A549 (cell line): ENCODE measurements around the gene TPO.

ENCODE experiments used
- BHLHE40 ChIP-seq: IDR thresholded peaks from 2 replicates; pipeline ENCODE4 v1.6.1; 2012; ENCODE audit warnings: low read depth, low read length, inconsistent platforms
- CHD2 ChIP-seq: fragments of 150-350 bp; IDR thresholded peaks from 2 replicates; pipeline ENCODE4 v1.6.1; 2014; ENCODE audit warnings: low read length; ENCODE audit not compliant: partially characterized antibody
- EP300 ChIP-seq, 2 experiments: fragments of >200 bp; sonication (Bioruptor Twin); formaldehyde crosslinking; IDR thresholded peaks; 2 replicates in 1 of 2; 3 replicates in 1 of 2; pipeline ENCODE4 v1.6.1; 2016 to 2017
- MAZ ChIP-seq: fragments of 150-350 bp; IDR thresholded peaks from 2 replicates; pipeline ENCODE4 v1.6.1; 2014; ENCODE audit warnings: antibody characterized with exemption, low read depth, low read length, borderline replicate concordance
- MYC ChIP-seq: IDR thresholded peaks from 2 replicates; pipeline ENCODE4 v1.6.1; 2012; ENCODE audit warnings: mild to moderate bottlenecking, inconsistent platforms, low read length, improper control_type of control experiment, borderline replicate concordance
- RAD21 ChIP-seq, 2 experiments: fragments of >200 bp in 1 of 2; sonication (Bioruptor Twin) in 1 of 2; formaldehyde crosslinking in 1 of 2; IDR thresholded peaks in 1 of 2; conservative IDR thresholded peaks in 1 of 2; 2 replicates in 1 of 2; 3 replicates in 1 of 2; pipeline ENCODE4 v1.6.1; 2012 to 2018; ENCODE audit warnings: inconsistent platforms in 1 of 2
- RFX5 ChIP-seq: fragments of 450-650 bp; IDR thresholded peaks from 2 replicates; pipeline ENCODE4 v1.7.1; 2014; ENCODE audit warnings: antibody characterized with exemption, mild to moderate bottlenecking, moderate library complexity
- SREBF2 ChIP-seq: fragments of 450-650 bp; IDR thresholded peaks from 2 replicates; pipeline ENCODE4 v1.6.1; 2014; ENCODE audit warnings: mild to moderate bottlenecking, moderate library complexity
- TF ChIP-seq, protein P1 (sequence below): fragments of >200 bp; sonication (Bioruptor Twin); formaldehyde crosslinking; IDR thresholded peaks from 3 replicates; pipeline ENCODE4 v1.5.1; 2016
- TF ChIP-seq, protein P2 (sequence below): fragments of 200-600 bp; sonication (generic); IDR thresholded peaks from 2 replicates; pipeline ENCODE4 v1.6.1; 2016; ENCODE audit warnings: antibody characterized with exemption, mild to moderate bottlenecking, moderate library complexity

DNA sequence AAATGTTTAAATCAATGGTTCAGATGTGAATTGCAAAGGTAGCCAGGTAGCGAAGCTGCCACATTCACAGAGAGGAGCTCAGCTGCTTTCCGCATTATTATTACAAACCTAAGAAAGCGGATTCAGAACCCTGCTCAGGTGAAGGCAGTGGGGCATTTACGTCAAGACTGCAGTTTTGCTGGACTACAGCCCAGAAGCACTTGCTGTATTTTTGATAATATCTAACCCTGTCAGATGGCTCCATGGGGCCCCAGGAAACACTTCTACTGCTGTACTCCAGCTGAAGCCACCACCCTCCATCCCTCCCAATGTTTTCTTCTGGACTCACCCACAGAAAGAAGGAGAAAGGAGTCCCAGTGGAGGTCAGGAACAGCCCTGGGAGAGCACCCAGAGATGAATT is 96.9 kb downstream of the TPO start:
- TF ChIP-seq, protein P1, sequence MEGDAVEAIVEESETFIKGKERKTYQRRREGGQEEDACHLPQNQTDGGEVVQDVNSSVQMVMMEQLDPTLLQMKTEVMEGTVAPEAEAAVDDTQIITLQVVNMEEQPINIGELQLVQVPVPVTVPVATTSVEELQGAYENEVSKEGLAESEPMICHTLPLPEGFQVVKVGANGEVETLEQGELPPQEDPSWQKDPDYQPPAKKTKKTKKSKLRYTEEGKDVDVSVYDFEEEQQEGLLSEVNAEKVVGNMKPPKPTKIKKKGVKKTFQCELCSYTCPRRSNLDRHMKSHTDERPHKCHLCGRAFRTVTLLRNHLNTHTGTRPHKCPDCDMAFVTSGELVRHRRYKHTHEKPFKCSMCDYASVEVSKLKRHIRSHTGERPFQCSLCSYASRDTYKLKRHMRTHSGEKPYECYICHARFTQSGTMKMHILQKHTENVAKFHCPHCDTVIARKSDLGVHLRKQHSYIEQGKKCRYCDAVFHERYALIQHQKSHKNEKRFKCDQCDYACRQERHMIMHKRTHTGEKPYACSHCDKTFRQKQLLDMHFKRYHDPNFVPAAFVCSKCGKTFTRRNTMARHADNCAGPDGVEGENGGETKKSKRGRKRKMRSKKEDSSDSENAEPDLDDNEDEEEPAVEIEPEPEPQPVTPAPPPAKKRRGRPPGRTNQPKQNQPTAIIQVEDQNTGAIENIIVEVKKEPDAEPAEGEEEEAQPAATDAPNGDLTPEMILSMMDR: no peak
- no peak for TF ChIP-seq BHLHE40
- no peak for TF ChIP-seq RAD21 (conservative IDR thresholded peaks at IDR 0.05 in 1 of 2, IDR thresholded peaks at IDR 0.05 in 1 of 2)
- TF ChIP-seq EP300 (IDR thresholded peaks at IDR 0.05): no peak
- TF ChIP-seq SREBF2: no peak
- TF ChIP-seq, protein P2, sequence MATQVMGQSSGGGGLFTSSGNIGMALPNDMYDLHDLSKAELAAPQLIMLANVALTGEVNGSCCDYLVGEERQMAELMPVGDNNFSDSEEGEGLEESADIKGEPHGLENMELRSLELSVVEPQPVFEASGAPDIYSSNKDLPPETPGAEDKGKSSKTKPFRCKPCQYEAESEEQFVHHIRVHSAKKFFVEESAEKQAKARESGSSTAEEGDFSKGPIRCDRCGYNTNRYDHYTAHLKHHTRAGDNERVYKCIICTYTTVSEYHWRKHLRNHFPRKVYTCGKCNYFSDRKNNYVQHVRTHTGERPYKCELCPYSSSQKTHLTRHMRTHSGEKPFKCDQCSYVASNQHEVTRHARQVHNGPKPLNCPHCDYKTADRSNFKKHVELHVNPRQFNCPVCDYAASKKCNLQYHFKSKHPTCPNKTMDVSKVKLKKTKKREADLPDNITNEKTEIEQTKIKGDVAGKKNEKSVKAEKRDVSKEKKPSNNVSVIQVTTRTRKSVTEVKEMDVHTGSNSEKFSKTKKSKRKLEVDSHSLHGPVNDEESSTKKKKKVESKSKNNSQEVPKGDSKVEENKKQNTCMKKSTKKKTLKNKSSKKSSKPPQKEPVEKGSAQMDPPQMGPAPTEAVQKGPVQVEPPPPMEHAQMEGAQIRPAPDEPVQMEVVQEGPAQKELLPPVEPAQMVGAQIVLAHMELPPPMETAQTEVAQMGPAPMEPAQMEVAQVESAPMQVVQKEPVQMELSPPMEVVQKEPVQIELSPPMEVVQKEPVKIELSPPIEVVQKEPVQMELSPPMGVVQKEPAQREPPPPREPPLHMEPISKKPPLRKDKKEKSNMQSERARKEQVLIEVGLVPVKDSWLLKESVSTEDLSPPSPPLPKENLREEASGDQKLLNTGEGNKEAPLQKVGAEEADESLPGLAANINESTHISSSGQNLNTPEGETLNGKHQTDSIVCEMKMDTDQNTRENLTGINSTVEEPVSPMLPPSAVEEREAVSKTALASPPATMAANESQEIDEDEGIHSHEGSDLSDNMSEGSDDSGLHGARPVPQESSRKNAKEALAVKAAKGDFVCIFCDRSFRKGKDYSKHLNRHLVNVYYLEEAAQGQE: no peak
- no peak for TF ChIP-seq RFX5
- no peak for TF ChIP-seq CHD2
- no peak for TF ChIP-seq MYC
- TF ChIP-seq MAZ: no peak
